ENCODE results near the gene RPS24.

GRCh38 chr10:78033637-78034470 is at the start of gene RPS24:
- TF ChIP-seq CTCF (conservative IDR thresholded peaks at IDR 0.05; ENCODE audit: low read depth, low read length) (no peak), EZH2 (IDR thresholded peaks at IDR 0.05; ENCODE audit: borderline replicate concordance, low read depth, low read length, poor library complexity, severe bottlenecking) (no peak)

Data from A673 (cell line).